Panc1 (cell line): ENCODE data around the gene ACTR3. TPM values are rescaled to one million over a fixed set of nuclear protein-coding genes. Genes with fewer than 3 reads are reported as not detected.

Source experiments
- ATAC-seq: fragments of 200-7000 bp; cut with Tn5 transposase; 2 replicates; pipeline ENCODE4 v1.9.1; 2020; ENCODE audit warnings: mild to moderate bottlenecking, moderate library complexity
- BruUV-seq: library from RNA; stranded (reverse); fragments of 400-500 nt; replicated peaks from 2 replicates; lab custom pipeline; 2021; lab: Mats Ljungman, UMichigan
- CTCF ChIA-PET: fragments of 300-600 bp; sonication (Branson Sonifier 250); formaldehyde crosslinking; loops from one replicate; lab custom pipeline; 2022; ENCODE audit warnings: antibody characterized with exemption; lab: Charles Lee
- POLR2A ChIA-PET: fragments of 300-600 bp; sonication (Branson Sonifier 250); formaldehyde crosslinking; loops from one replicate; lab custom pipeline; 2022; ENCODE audit warnings: antibody characterized with exemption; lab: Charles Lee
- DNase-seq: peaks from one replicate; pipeline ENCODE4 v3.0.0-alpha.2; 2010; ENCODE audit warnings: low read depth, low spot score
- H3K27ac ChIP-seq: 2 replicates; pipeline ENCODE4 v1.5.1; 2011; ENCODE audit warnings: mild to moderate bottlenecking, low read length, inconsistent platforms
- H3K27me3 ChIP-seq: fragments of 200-500 bp; sonication (Bioruptor generic); 2 replicates; pipeline ENCODE4 v1.6.0; 2014; ENCODE audit warnings: low read length, inconsistent platforms; ENCODE audit not compliant: control insufficient read depth, insufficient read depth
- H3K36me3 ChIP-seq: fragments of 200-500 bp; sonication (Bioruptor generic); 2 replicates; pipeline ENCODE4 v1.5.1; 2014; ENCODE audit warnings: inconsistent platforms, mild to moderate bottlenecking, low read length, moderate library complexity; ENCODE audit not compliant: control insufficient read depth, insufficient read depth
- H3K4me1 ChIP-seq: 2 replicates; pipeline ENCODE4 v1.5.1; 2011; ENCODE audit warnings: inconsistent platforms, mild to moderate bottlenecking, low read length, moderate library complexity; ENCODE audit not compliant: control insufficient read depth, insufficient read depth
- H3K4me3 ChIP-seq, 2 experiments: 2 replicates each; pipeline ENCODE4 v1.5.1; 2011 to 2012; ENCODE audit warnings: low read depth in 2 of 2, low read length in 2 of 2, mild to moderate bottlenecking in 2 of 2, inconsistent platforms in 1 of 2, moderate library complexity in 1 of 2
- H3K9me3 ChIP-seq: fragments of 200-500 bp; sonication (Bioruptor generic); 2 replicates; pipeline ENCODE4 v1.5.1; 2014; ENCODE audit warnings: low read depth, mild to moderate bottlenecking, inconsistent platforms, low read length, moderate library complexity; ENCODE audit not compliant: control insufficient read depth, insufficient read depth
- POLR2AphosphoS5 ChIP-seq: IDR thresholded peaks from 2 replicates; pipeline ENCODE4 v1.6.1; 2012; ENCODE audit warnings: mild to moderate bottlenecking, low read depth, low read length, moderate library complexity
- REST ChIP-seq, 2 experiments: IDR thresholded peaks; 2 replicates each; pipeline ENCODE4 v1.6.1; 2011 to 2012; ENCODE audit warnings: low read depth in 2 of 2, control low read depth in 1 of 2, low read length in 1 of 2, mild to moderate bottlenecking in 1 of 2, moderate library complexity in 1 of 2; ENCODE audit not compliant: insufficient read depth in 1 of 2
- SIN3A ChIP-seq: IDR thresholded peaks from 2 replicates; pipeline ENCODE4 v1.6.1; 2012; ENCODE audit warnings: low read depth, mild to moderate bottlenecking, low read length, moderate library complexity, borderline replicate concordance; ENCODE audit not compliant: insufficient read depth
- TCF7L2 ChIP-seq: IDR thresholded peaks from 2 replicates; pipeline ENCODE4 v1.6.1; 2011; ENCODE audit warnings: mild to moderate bottlenecking, low read depth, low read length, inconsistent platforms
- in situ Hi-C: cut with HindIII; loops from 2 replicates; pipeline ENCODE4 v1.10.0; 2016; ENCODE audit warnings: low sequenced_read_pairs, low pct_unique_long_range_greater_than_20kb
- intact Hi-C: fragments of 100-400 bp; cut with micrococcal nuclease; formaldehyde crosslinking; loops from one replicate; pipeline ENCODE4 v1.10.0; 2022; ENCODE audit not compliant: unreplicated experiment
- total RNA-seq: library from RNA; stranded (reverse); gene quantifications from one replicate; pipeline ENCODE4 v1.2.1, GENCODE V29; 2021; ENCODE audit not compliant: unreplicated experiment
- TF ChIP-seq, protein P1 (sequence below): fragments of 450-650 bp; IDR thresholded peaks from 2 replicates; pipeline ENCODE4 v1.5.1; 2017; ENCODE audit warnings: mild to moderate bottlenecking

ACTR3 gene
- total RNA-seq, 1 experiment from 2014 or later = 347 TPM

DNA sequence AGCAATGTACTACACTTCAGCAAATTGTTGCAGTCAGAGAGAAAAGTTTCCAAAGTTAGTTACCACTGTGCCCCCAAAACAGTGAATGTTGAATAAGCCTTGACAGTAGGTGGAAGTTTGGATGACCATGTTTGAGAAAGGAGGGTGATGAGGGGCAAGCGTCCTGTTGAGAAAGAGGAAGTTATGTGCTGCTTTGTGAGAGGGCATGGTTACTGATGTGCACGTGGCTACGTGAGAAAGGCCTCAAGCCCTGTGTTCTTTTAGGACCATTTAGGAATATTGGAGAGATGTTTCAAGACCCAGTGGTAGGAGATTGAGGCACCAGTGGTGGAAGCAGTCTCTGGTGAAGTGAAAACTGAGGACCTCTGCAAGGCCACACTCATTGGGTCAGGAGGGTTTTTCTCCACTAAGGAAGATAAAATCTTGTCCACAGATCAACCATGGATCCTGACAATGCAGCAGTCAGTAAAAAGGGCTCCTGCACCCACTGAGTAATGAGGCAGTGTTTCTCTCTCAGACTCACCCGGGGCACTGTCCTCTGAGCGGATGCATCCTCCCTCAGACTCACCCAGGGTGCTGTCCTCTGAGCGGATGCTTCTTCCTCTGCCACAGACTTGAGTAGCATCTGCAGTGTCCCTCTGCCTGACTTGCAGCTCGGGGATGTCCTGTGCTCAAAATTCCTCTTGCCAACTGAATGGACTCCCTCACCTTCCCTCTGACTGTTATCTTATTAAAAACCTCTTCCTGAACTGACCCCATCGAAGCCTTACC lies 34.7 kb upstream of the ACTR3 start:
- in situ Hi-C loops (no loop called here), intact Hi-C loops (no loop called here)
- Histone ChIP-seq H3K4me3 (no peak overlapping the region), H3K27ac (no peak overlapping the region), H3K36me3 (no peaks in the 10 kb centered on the region), H3K27me3 (no peaks in the 10 kb centered on the region), H3K4me1 (peaks cover 3% of the 10 kb centered on the region; the same call in 1 of the 2 replicates), H3K9me3 (no peaks in the 10 kb centered on the region)
- TF ChIP-seq POLR2AphosphoS5 = no peak
- TF ChIP-seq, protein P1, sequence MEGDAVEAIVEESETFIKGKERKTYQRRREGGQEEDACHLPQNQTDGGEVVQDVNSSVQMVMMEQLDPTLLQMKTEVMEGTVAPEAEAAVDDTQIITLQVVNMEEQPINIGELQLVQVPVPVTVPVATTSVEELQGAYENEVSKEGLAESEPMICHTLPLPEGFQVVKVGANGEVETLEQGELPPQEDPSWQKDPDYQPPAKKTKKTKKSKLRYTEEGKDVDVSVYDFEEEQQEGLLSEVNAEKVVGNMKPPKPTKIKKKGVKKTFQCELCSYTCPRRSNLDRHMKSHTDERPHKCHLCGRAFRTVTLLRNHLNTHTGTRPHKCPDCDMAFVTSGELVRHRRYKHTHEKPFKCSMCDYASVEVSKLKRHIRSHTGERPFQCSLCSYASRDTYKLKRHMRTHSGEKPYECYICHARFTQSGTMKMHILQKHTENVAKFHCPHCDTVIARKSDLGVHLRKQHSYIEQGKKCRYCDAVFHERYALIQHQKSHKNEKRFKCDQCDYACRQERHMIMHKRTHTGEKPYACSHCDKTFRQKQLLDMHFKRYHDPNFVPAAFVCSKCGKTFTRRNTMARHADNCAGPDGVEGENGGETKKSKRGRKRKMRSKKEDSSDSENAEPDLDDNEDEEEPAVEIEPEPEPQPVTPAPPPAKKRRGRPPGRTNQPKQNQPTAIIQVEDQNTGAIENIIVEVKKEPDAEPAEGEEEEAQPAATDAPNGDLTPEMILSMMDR = no peak
- TF ChIP-seq REST (IDR thresholded peaks at IDR 0.05; ENCODE audit: insufficient read depth in 1 of 2, low read depth in 2 of 2, low read length in 1 of 2) = no peak
- no peak for TF ChIP-seq SIN3A
- TF ChIP-seq TCF7L2 = no peak
- BruUV-seq = no TSS peak
- POLR2A ChIA-PET = no interaction called here
- CTCF ChIA-PET = no interaction called here
- DNase-seq = no peak
- no peak for ATAC-seq

GRCh38 chr2:113857464-113857863 lies 32.4 kb upstream of the ACTR3 start:
- ATAC-seq = no peak
- DNase-seq = no peak
- Histone ChIP-seq H3K27ac (no peak overlapping the region), H3K27me3 (no peaks in the 10 kb centered on the region), H3K36me3 (no peaks in the 10 kb centered on the region), H3K4me1 (peaks cover 3% of the 10 kb centered on the region; the same call in 1 of the 2 replicates), H3K4me3 (no peak overlapping the region), H3K9me3 (no peaks in the 10 kb centered on the region)
- in situ Hi-C loops = no loop called here
- no peak for TF ChIP-seq REST (IDR thresholded peaks at IDR 0.05; ENCODE audit: insufficient read depth in 1 of 2, low read depth in 2 of 2, low read length in 1 of 2)
- TF ChIP-seq POLR2AphosphoS5 = no peak
- TF ChIP-seq TCF7L2 = no peak
- TF ChIP-seq, protein P1 = no peak
- no peak for TF ChIP-seq SIN3A
- CTCF ChIA-PET = no interaction called here
- POLR2A ChIA-PET = no interaction called here
- BruUV-seq = no TSS peak
- intact Hi-C loops = no loop called here
